ENCODE results near the gene PPFIA3. TPM values are rescaled to one million over a fixed set of nuclear protein-coding genes. Genes with fewer than 3 reads are reported as not detected.

PPFIA3 gene
- total RNA-seq (2014; rRNA removed; shearing (Covaris generic)) = 17.6 and 25.5 TPM in 2 replicates

DNA sequence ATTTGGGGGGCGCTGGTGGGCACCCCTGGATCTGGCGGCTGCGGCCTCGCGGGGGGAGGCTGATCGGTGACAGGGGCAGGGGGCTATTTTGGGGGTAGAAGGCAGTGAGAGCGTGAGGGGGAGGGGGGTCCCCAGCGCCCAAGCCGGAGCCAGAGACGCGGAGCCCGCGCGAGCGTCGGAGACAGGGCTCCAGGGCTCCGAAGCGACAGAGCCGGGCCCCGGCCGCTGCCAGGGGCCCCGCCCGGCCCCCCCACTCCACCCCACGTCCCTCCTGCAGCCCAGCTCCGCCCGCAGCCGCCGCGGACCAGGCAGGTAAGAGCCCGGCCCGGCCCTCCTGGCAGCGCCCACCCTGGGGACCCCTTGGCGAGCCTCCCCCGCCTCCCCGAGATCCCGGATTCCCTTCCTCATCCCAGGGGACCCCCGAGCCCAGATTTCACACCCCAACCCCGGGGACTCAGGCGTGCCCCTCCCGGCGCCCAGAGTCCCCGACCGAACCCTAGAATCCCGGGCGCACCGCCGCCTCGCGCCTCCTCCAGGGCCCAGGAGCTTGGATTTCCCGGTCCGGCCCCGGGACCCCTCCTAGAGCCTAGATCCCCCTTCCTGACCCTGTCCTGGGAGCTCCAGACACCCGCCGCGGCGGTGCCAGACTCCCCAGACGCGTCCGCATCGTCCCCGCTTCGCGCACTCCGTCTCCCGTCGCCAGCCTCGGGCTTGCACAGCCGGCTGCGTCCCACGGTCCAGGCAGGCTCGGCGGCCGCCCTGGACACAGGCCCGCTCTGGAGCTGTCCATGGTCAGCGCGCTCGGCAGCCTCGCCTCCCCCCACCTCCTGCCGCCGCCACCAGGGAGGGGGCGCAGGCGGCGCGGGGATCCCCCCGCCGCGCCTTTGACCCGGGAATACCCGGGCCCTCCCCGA, at the start of gene PPFIA3:
Gene PPFIA3, plus strand, starts transcription at position 134 of the 914 bp plus-strand sequence. CDS start 8,330 bp downstream, outside the sequence.

GRCh38 chr19:49085020-49085867, 34.1 kb upstream of the PPFIA3 start, which contains the start of gene SNRNP70:
Gene SNRNP70 (plus strand): TSS chr19:49085451. CDS start chr19:49086415, 964 bp downstream.

DNA sequence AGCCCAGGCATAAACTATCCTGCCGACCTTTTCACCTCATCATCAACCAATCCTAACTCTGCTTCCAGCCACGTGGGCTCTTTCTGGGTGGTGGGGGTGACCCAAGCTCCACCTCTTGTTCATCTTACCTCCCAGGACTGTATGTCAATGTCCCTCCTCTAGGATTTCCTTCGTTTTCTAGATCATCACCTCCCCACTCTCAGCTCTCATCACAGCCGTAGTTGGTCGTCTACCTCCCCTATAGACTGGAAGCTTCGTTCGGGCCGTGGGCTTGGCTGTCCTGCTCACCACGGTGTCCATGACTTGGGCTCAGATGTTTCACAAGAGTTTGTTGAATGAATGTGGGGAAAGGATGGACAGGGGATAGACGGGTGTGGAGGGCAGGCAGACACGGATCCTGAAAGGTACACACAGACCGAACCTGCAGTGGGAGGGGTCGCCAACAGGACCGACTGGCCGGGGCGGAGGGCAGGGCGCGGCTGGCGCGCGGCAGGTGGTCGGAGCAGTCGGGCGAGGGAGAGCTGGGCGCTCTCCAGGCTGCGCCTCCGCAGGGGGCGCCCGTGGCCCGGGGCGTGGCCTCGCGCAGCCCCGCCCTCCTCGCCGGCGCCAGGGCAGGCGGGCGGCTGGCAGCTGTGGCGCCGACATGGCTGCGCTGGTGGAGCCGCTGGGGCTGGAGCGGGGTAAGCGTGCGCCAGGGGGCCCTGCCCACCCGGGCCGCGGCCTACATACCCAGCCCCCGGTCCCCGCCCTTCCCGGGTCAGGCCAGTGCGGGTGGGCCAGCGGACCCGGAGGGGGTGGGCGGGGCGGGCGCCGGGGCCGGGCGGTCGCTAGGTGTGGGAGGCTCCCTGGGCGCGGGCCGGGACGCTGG, 5.3 kb upstream of the PPFIA3 start, which contains the start of gene LIN7B:
Gene LIN7B, plus strand, starts transcription at position 609 of the 868 bp plus-strand sequence. Its CDS starts 35 bp downstream, at position 644.

DNA sequence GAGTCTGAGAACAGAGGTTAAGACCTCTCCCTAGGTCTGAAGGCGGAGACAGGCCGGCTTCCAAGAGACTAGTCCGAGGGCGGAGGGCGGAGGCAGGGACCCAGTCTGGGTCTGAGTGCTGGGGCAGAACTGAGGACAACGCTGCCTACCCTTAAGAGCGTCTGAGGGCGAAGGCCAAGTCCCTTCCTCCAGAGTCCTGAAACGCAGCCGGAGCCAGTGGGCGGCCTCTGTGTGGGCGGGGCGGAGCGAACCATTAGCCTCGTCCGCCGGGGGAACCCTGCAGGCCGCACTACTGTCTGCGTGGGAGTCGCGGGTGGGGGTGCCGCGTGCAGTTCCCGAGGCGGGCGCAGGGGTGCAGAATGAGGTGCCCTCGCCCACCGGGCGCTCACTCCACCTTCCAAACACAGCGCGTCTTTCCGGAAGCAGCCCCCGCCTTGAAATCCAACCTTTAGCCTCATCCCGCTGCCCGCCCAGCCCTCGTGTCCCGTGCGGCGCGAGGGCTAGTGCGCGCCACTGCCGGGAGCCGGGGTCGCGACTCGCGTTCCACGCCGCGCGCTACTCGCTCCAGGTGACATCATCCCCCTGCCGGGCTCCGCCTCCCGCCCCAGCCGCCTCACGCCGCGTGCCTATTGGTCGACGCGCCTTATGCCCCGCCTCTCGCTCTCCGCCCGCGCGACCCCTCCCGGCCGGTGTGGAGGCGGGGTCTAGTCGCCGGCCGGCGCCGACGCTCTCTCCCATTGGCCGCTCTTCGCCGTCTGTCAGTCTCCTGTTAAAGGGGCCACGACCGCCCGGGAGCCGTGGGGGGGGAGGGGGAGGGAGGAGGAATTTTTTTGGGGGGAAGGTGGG, 556 bp upstream of the PPFIA3 start, which contains the start of gene C19orf73:
Gene C19orf73, minus strand, starts transcription at position 579 of the 846 bp plus-strand sequence. Its CDS starts 121 bp downstream, at position 458.

DNA sequence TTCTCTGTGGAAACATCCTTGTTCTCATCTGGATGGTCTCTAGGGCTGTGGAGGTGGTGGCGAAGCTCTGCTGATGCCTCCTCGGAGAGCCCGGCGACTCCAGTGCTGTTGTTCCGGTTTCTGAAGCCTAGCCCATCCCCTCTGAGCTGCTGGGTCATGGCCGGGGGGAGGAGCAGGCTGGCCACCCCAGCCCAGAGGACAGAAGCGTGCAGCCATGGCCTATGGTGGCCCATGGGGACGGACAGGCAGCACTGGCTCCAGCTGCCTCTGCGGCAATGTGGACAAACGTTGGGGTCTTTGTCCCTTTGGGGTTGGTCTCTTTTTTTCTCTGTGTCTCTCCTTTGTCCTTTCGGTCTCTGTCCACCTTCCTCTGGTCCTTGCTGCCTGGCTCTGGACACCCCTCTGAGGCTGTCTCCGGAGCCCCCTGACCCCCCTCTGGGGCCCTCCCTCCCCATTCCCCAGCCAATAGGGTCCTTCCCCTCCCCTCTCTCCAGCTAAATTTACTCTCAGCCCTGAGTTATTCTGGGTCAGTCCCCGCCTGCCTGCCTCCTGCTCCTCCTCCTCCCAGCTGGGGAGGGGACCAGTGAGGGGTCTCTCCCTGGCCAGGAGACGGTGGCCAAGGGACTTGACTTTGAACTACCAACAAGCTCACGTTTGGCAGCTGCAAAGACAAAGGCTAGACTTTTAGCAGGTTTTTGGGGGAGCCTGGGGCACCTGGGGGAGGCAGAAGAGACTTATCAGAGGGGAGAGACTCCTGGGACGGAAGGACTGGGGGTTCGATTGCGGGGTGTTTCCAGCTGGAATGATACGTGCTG, 35.9 kb downstream of the PPFIA3 start, which contains the start of gene HRC:
Gene HRC, minus strand, starts transcription at position 392 of the 815 bp plus-strand sequence. Its CDS starts 159 bp downstream, at position 233.

GRCh38 chr19:49157445-49158224, 38.3 kb downstream of the PPFIA3 start, which contains the start of gene TRPM4:
Gene TRPM4 (plus strand): TSS chr19:49157792. CDS start chr19:49157867, 75 bp downstream.

Small RNA genes within 50 kb of the gene (small RNA-seq; reads per million reads assigned to genes)
- gene RN7SL708P = not detected

Other genes starting within 250 kb of the PPFIA3 start
- gene PPP1R15A, start 247.1 kb upstream of the PPFIA3 start, total RNA-seq (2014; rRNA removed; shearing (Covaris generic)) = 186 and 188 TPM in 2 replicates
- not detected in 2 replicates for gene TULP2, start 220.8 kb upstream of the PPFIA3 start, total RNA-seq (2014; rRNA removed; shearing (Covaris generic))
- gene NUCB1, start 219.2 kb upstream of the PPFIA3 start, total RNA-seq (2014; rRNA removed; shearing (Covaris generic)) = 193 and 199 TPM in 2 replicates
- gene DHDH, start 185.8 kb upstream of the PPFIA3 start, total RNA-seq (2014; rRNA removed; shearing (Covaris generic)) = not detected in 2 replicates
- 72.4 and 87.3 TPM in 2 replicates for gene BAX, start 164.7 kb upstream of the PPFIA3 start, total RNA-seq (2014; rRNA removed; shearing (Covaris generic))
- gene FTL, start 154.2 kb upstream of the PPFIA3 start, total RNA-seq (2014; rRNA removed; shearing (Covaris generic)) = 1,177 and 1,345 TPM in 2 replicates
- gene GYS1, start 126.2 kb upstream of the PPFIA3 start, total RNA-seq (2014; rRNA removed; shearing (Covaris generic)) = 34.0 and 35.2 TPM in 2 replicates
- 568 and 573 TPM in 2 replicates for gene RUVBL2, start 125.7 kb upstream of the PPFIA3 start, total RNA-seq (2014; rRNA removed; shearing (Covaris generic))
- gene LHB, start 102.5 kb upstream of the PPFIA3 start, total RNA-seq (2014; rRNA removed; shearing (Covaris generic)) = 1.3 TPM in 1 of 2 replicates, not detected in the other
- gene CGB3, start 95.2 kb upstream of the PPFIA3 start, total RNA-seq (2014; rRNA removed; shearing (Covaris generic)) = not detected in 2 replicates
- not detected in 2 replicates for gene CGB2, start 87.7 kb upstream of the PPFIA3 start, total RNA-seq (2014; rRNA removed; shearing (Covaris generic))
- not detected in 2 replicates for gene CGB1, start 82.6 kb upstream of the PPFIA3 start, total RNA-seq (2014; rRNA removed; shearing (Covaris generic))
- not detected in 2 replicates for gene CGB5, start 75.7 kb upstream of the PPFIA3 start, total RNA-seq (2014; rRNA removed; shearing (Covaris generic))
- not detected in 2 replicates for gene CGB8, start 70.4 kb upstream of the PPFIA3 start, total RNA-seq (2014; rRNA removed; shearing (Covaris generic))
- gene CGB7, start 61.8 kb upstream of the PPFIA3 start, total RNA-seq (2014; rRNA removed; shearing (Covaris generic)) = not detected in 2 replicates
- 0.40 TPM in 1 of 2 replicates, not detected in the other for gene NTF4, start 54.7 kb upstream of the PPFIA3 start, total RNA-seq (2014; rRNA removed; shearing (Covaris generic))
- gene KCNA7, start 46.8 kb upstream of the PPFIA3 start, total RNA-seq (2014; rRNA removed; shearing (Covaris generic)) = not detected in 2 replicates
- gene SNRNP70, start 34.1 kb upstream of the PPFIA3 start, total RNA-seq (2014; rRNA removed; shearing (Covaris generic)) = 344 and 371 TPM in 2 replicates
- gene LIN7B, start 5.2 kb upstream of the PPFIA3 start, total RNA-seq (2014; rRNA removed; shearing (Covaris generic)) = 8.1 and 9.5 TPM in 2 replicates
- gene C19orf73, start 401 bp upstream of the PPFIA3 start, total RNA-seq (2014; rRNA removed; shearing (Covaris generic)) = 2.2 and 4.1 TPM in 2 replicates
- not detected in 2 replicates for gene HRC, start 35.9 kb downstream of the PPFIA3 start, total RNA-seq (2014; rRNA removed; shearing (Covaris generic))
- gene TRPM4, start 38.2 kb downstream of the PPFIA3 start, total RNA-seq (2014; rRNA removed; shearing (Covaris generic)) = 14.0 and 14.4 TPM in 2 replicates
- 0.11 TPM in 1 of 2 replicates, not detected in the other for gene SLC6A16, start 205.6 kb downstream of the PPFIA3 start, total RNA-seq (2014; rRNA removed; shearing (Covaris generic))
- not detected in 2 replicates for gene CD37, start 215.9 kb downstream of the PPFIA3 start, total RNA-seq (2014; rRNA removed; shearing (Covaris generic))
- gene TEAD2, start 242.9 kb downstream of the PPFIA3 start, total RNA-seq (2014; rRNA removed; shearing (Covaris generic)) = 14.5 and 14.9 TPM in 2 replicates
- gene DKKL1, start 244.3 kb downstream of the PPFIA3 start, total RNA-seq (2014; rRNA removed; shearing (Covaris generic)) = 0.30 and 0.48 TPM in 2 replicates

All from A375 (cell line).